ENCODE data around the gene SHOC2. TPM values are rescaled to one million over a fixed set of nuclear protein-coding genes. Genes with fewer than 3 reads are reported as not detected.

The SHOC2 gene
- total and polyA plus RNA-seq, 2 donors (not counting 1 experiment from before 2014, with no cell fraction given): 45.3 to 83.6 TPM

DNA sequence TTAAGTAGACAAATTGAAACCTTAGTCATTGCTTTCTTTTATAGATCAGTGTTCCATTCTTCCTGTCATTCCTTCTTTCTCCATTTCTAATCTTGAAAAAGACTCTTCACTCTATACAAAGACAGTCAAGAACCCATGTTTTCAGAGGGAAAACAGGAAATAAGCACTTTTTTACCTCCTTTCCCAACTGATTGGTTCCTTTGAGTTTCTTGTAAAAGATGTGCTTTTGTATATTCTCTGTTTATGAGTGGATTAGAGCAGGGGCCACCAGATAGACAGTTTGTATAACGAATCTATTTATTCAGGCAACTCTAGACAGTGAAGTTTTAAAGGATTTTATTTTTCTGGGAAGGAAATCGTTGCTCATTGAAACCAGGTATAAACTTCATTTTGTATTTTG, 49.8 kb downstream of the SHOC2 start:
- no peak for TF ChIP-seq EZH2 (IDR thresholded peaks at IDR 0.05; ENCODE audit: low read length, missing control alignments)
- TF ChIP-seq, protein P1, sequence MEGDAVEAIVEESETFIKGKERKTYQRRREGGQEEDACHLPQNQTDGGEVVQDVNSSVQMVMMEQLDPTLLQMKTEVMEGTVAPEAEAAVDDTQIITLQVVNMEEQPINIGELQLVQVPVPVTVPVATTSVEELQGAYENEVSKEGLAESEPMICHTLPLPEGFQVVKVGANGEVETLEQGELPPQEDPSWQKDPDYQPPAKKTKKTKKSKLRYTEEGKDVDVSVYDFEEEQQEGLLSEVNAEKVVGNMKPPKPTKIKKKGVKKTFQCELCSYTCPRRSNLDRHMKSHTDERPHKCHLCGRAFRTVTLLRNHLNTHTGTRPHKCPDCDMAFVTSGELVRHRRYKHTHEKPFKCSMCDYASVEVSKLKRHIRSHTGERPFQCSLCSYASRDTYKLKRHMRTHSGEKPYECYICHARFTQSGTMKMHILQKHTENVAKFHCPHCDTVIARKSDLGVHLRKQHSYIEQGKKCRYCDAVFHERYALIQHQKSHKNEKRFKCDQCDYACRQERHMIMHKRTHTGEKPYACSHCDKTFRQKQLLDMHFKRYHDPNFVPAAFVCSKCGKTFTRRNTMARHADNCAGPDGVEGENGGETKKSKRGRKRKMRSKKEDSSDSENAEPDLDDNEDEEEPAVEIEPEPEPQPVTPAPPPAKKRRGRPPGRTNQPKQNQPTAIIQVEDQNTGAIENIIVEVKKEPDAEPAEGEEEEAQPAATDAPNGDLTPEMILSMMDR (conservative IDR thresholded peaks at IDR 0.05 in 1 of 2, IDR thresholded peaks at IDR 0.05 in 1 of 2; ENCODE audit: low read depth in 1 of 2, low read length in 2 of 2): no peak
- no peak overlapping the region for H2AFZ ChIP-seq (ENCODE audit: low read length)
- no peaks in the 10 kb centered on the region for H3K27me3 ChIP-seq (ENCODE audit: control insufficient read depth, insufficient read depth, low read length)
- H3K27ac ChIP-seq (ENCODE audit: insufficient read depth, low read length): no peak overlapping the region
- no peak for DNase-seq (ENCODE audit: low read depth in 2 of 2)
- no peak overlapping the region for H3K4me2 ChIP-seq (ENCODE audit: extremely low read depth, insufficient read depth, low read length)
- no peaks in the 10 kb centered on the region for H3K36me3 ChIP-seq (ENCODE audit: control insufficient read depth, insufficient read depth, low read length)
- H3K4me1 ChIP-seq (ENCODE audit: control insufficient read depth, extremely low read depth, insufficient read depth, low read length): peaks cover 2% of the 10 kb centered on the region
- H3K9me3 ChIP-seq (ENCODE audit: control insufficient read depth, insufficient read depth, low read depth, low read length): no peaks in the 10 kb centered on the region
- H3K9ac ChIP-seq (ENCODE audit: insufficient read depth, low read length): no peak overlapping the region
- peaks cover 44% of the 10 kb centered on the region for H3K79me2 ChIP-seq (ENCODE audit: control insufficient read depth, insufficient read depth, low read length)
- no peak overlapping the region for H3K4me3 ChIP-seq (replicated peaks in 1 of 4; ENCODE audit: control extremely low read depth in 1 of 4, insufficient read depth in 1 of 4, low read depth in 3 of 4, low read length in 4 of 4)
- H4K20me1 ChIP-seq (ENCODE audit: control insufficient read depth, extremely low read depth, insufficient read depth, low read length): no peaks in the 10 kb centered on the region

DNA sequence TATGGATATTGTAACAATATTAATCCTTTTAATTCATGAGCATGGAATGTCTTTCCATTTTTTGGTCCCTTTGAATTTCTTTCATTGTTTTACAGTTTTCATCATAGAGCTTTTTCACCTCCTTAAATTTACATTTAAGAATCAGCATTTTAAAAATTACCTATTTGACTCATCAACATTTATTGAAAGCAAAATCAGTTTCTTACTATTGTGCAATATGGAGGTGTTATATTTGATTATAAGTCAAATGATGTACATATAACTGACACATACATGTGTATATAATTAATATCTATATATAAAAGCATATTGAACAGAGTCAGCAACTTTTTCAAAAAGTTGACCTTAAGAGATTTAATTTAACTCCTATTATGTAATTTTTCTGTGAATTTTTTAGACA, 52.2 kb downstream of the SHOC2 start:
- no peak for DNase-seq (ENCODE audit: low read depth in 2 of 2)
- Histone ChIP-seq H3K36me3 (ENCODE audit: control insufficient read depth, insufficient read depth, low read length) (no peaks in the 10 kb centered on the region), H4K20me1 (ENCODE audit: control insufficient read depth, extremely low read depth, insufficient read depth, low read length) (no peaks in the 10 kb centered on the region), H3K9me3 (ENCODE audit: control insufficient read depth, insufficient read depth, low read depth, low read length) (no peaks in the 10 kb centered on the region), H3K4me3 (replicated peaks in 1 of 4; ENCODE audit: control extremely low read depth in 1 of 4, insufficient read depth in 1 of 4, low read depth in 3 of 4, low read length in 4 of 4) (no peak overlapping the region), H3K4me1 (ENCODE audit: control insufficient read depth, extremely low read depth, insufficient read depth, low read length) (no peaks in the 10 kb centered on the region), H3K9ac (ENCODE audit: insufficient read depth, low read length) (no peak overlapping the region), H3K79me2 (ENCODE audit: control insufficient read depth, insufficient read depth, low read length) (peaks cover 37% of the 10 kb centered on the region), H2AFZ (ENCODE audit: low read length) (no peak overlapping the region), H3K4me2 (ENCODE audit: extremely low read depth, insufficient read depth, low read length) (no peak overlapping the region), H3K27me3 (ENCODE audit: control insufficient read depth, insufficient read depth, low read length) (no peaks in the 10 kb centered on the region), H3K27ac (ENCODE audit: insufficient read depth, low read length) (no peak overlapping the region)
- TF ChIP-seq, protein P1 (conservative IDR thresholded peaks at IDR 0.05 in 1 of 2, IDR thresholded peaks at IDR 0.05 in 1 of 2; ENCODE audit: low read depth in 1 of 2, low read length in 2 of 2): no peak
- TF ChIP-seq EZH2 (IDR thresholded peaks at IDR 0.05; ENCODE audit: low read length, missing control alignments): no peak

DNA sequence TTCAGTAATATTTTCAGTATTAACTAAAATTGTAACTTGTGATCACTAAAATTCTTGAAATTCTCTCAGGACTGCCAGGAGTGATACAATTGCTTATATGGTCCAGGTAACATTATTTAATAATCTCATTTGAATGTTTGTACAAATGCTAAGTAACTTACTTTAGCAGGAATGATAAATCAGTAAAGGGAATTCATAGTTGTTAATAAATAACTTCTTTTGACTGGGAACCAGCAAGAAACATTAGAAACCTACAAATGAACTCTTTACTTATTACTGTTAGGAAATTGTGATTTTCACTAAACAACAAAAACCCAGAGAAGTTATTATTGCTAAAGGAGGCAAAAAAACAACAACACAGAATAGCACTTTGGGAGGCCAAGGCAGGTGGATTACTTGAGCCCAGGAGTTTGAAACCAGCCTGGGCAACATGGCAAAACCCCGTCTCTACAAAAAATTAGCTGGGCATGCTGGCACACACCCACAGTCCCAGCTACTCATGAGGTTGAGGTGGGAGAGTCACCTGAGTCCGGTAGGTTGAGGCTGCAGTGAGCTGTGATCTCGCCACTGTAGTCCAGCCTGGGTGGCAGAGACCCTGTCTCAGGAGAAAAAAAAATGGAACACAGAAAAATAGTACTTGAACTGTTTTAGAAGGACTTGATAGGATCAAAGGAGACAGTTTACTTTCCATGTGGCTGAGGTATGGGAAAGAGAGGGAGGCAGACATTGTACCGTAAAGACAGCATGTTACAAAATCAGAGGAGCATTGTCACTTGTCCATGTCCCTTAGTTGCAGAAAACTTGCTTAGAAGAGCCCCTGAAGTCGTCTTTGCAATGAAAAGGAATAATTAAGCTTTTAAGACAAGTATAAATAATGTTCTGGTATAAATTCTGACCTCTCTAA, 53.1 kb downstream of the SHOC2 start:
- no peak for TF ChIP-seq EZH2 (IDR thresholded peaks at IDR 0.05; ENCODE audit: low read length, missing control alignments)
- TF ChIP-seq, protein P1 (conservative IDR thresholded peaks at IDR 0.05 in 1 of 2, IDR thresholded peaks at IDR 0.05 in 1 of 2; ENCODE audit: low read depth in 1 of 2, low read length in 2 of 2): no peak
- Histone ChIP-seq H3K27ac (ENCODE audit: insufficient read depth, low read length) (no peak overlapping the region), H3K9me3 (ENCODE audit: control insufficient read depth, insufficient read depth, low read depth, low read length) (no peaks in the 10 kb centered on the region), H3K9ac (ENCODE audit: insufficient read depth, low read length) (no peak overlapping the region), H3K36me3 (ENCODE audit: control insufficient read depth, insufficient read depth, low read length) (no peaks in the 10 kb centered on the region), H4K20me1 (ENCODE audit: control insufficient read depth, extremely low read depth, insufficient read depth, low read length) (no peaks in the 10 kb centered on the region), H3K4me2 (ENCODE audit: extremely low read depth, insufficient read depth, low read length) (no peak overlapping the region), H3K27me3 (ENCODE audit: control insufficient read depth, insufficient read depth, low read length) (no peaks in the 10 kb centered on the region), H3K4me1 (ENCODE audit: control insufficient read depth, extremely low read depth, insufficient read depth, low read length) (no peaks in the 10 kb centered on the region), H2AFZ (ENCODE audit: low read length) (no peak overlapping the region), H3K79me2 (ENCODE audit: control insufficient read depth, insufficient read depth, low read length) (peaks cover 35% of the 10 kb centered on the region), H3K4me3 (replicated peaks in 1 of 4; ENCODE audit: control extremely low read depth in 1 of 4, insufficient read depth in 1 of 4, low read depth in 3 of 4, low read length in 4 of 4) (no peak overlapping the region)
- DNase-seq (ENCODE audit: low read depth in 2 of 2): no peak
